WTC11 (cell line): ENCODE results near the gene ZNF407. TPM values are rescaled to one million over a fixed set of nuclear protein-coding genes. Genes with fewer than 3 reads are reported as not detected.

Experiments
- ATAC-seq: fragments of 200-7000 bp; cut with Tn5 transposase; 2 replicates; pipeline ENCODE4 v1.10.0; 2021; ENCODE audit warnings: mild to moderate bottlenecking, moderate library complexity
- CTCF ChIA-PET: fragments of 300-600 bp; sonication (Branson Sonifier 250); formaldehyde crosslinking; loops from one replicate; lab custom pipeline; 2021; ENCODE audit warnings: antibody characterized with exemption; lab: Charles Lee
- POLR2A ChIA-PET: fragments of 350-600 bp; sonication (Branson Sonifier 250); formaldehyde crosslinking; loops from one replicate; lab custom pipeline; 2021; ENCODE audit warnings: antibody characterized with exemption; lab: Charles Lee
- DNase-seq: peaks from one replicate; pipeline ENCODE4 v3.0.0; 2021; ENCODE audit warnings: low spot score
- H3K27ac Mint-ChIP-seq: 2 replicates; pipeline ENCODE4 v1.8.0; 2021; ENCODE audit warnings: mixed read lengths
- H3K27me3 Mint-ChIP-seq: 2 replicates; pipeline ENCODE4 v1.8.0; 2021; ENCODE audit warnings: low read depth, mild to moderate bottlenecking, moderate library complexity, mixed read lengths
- H3K36me3 Mint-ChIP-seq: 2 replicates; pipeline ENCODE4 v1.8.0; 2021; ENCODE audit warnings: mixed read lengths
- H3K4me1 Mint-ChIP-seq: 2 replicates; pipeline ENCODE4 v1.8.0; 2022; ENCODE audit warnings: mixed read lengths
- H3K4me3 Mint-ChIP-seq: 2 replicates; pipeline ENCODE4 v1.8.0; 2021; ENCODE audit warnings: mild to moderate bottlenecking, moderate library complexity, mixed read lengths
- H3K9me3 Mint-ChIP-seq: 2 replicates; pipeline ENCODE4 v1.8.0; 2021; ENCODE audit warnings: mixed read lengths
- AFF4 ChIP-seq: sonication (generic); formaldehyde crosslinking; IDR thresholded peaks from 2 replicates; pipeline ENCODE4 v1.8.1; 2023; ENCODE audit warnings: mild to moderate bottlenecking, missing genetic modification reagents, borderline replicate concordance
- AR ChIP-seq: fragments of 250-450 bp; sonication (Bioruptor Pico); IDR thresholded peaks from 2 replicates; pipeline ENCODE4 v1.9.0; 2021; ENCODE audit warnings: mild to moderate bottlenecking
- E2F4 ChIP-seq: sonication (generic); formaldehyde crosslinking; IDR thresholded peaks from 2 replicates; pipeline ENCODE4 v1.8.1; 2022; ENCODE audit warnings: low read depth, mild to moderate bottlenecking, moderate library complexity, missing genetic modification reagents, borderline replicate concordance
- E2F5 ChIP-seq: sonication (generic); formaldehyde crosslinking; IDR thresholded peaks from 2 replicates; pipeline ENCODE4 v1.8.1; 2022; ENCODE audit warnings: mild to moderate bottlenecking, moderate library complexity, missing genetic modification reagents
- EMX1 ChIP-seq: fragments of 250-450 bp; sonication (Bioruptor Pico); IDR thresholded peaks from 2 replicates; pipeline ENCODE4 v1.8.0; 2021; ENCODE audit warnings: mild to moderate bottlenecking
- ESRRA ChIP-seq: sonication (generic); formaldehyde crosslinking; IDR thresholded peaks from 2 replicates; pipeline ENCODE4 v1.8.1; 2022; ENCODE audit warnings: mild to moderate bottlenecking, missing genetic modification reagents, borderline replicate concordance
- FOXP1 ChIP-seq: sonication (generic); formaldehyde crosslinking; IDR thresholded peaks from 2 replicates; pipeline ENCODE4 v1.8.0; 2022; ENCODE audit warnings: missing genetic modification reagents, mild to moderate bottlenecking, moderate library complexity, borderline replicate concordance
- MAX ChIP-seq: sonication (generic); formaldehyde crosslinking; IDR thresholded peaks from 2 replicates; pipeline ENCODE4 v1.8.0; 2022; ENCODE audit warnings: mild to moderate bottlenecking, missing genetic modification reagents
- NR1H2 ChIP-seq: sonication (generic); formaldehyde crosslinking; IDR thresholded peaks from 2 replicates; pipeline ENCODE4 v1.9.0; 2021; ENCODE audit warnings: mild to moderate bottlenecking, moderate library complexity, missing genetic modification reagents
- TEAD1 ChIP-seq: sonication (generic); formaldehyde crosslinking; IDR thresholded peaks from 2 replicates; pipeline ENCODE4 v1.8.0; 2022; ENCODE audit warnings: mild to moderate bottlenecking, missing genetic modification reagents
- ZNF121 ChIP-seq: sonication (generic); formaldehyde crosslinking; IDR thresholded peaks from 2 replicates; pipeline ENCODE4 v1.8.0; 2023; ENCODE audit warnings: missing genetic modification reagents
- ZNF138 ChIP-seq: sonication (generic); formaldehyde crosslinking; conservative IDR thresholded peaks from 2 replicates; pipeline ENCODE4 v1.8.1; 2022; ENCODE audit warnings: mild to moderate bottlenecking, moderate library complexity, missing genetic modification reagents
- ZNF263 ChIP-seq: sonication (generic); formaldehyde crosslinking; IDR thresholded peaks from 2 replicates; pipeline ENCODE4 v1.8.1; 2022; ENCODE audit warnings: low read depth, mild to moderate bottlenecking, moderate library complexity, missing genetic modification reagents
- ZNF281 ChIP-seq: sonication (generic); formaldehyde crosslinking; IDR thresholded peaks from 2 replicates; pipeline ENCODE4 v1.8.0; 2023; ENCODE audit warnings: mild to moderate bottlenecking, missing genetic modification reagents
- ZNF425 ChIP-seq: fragments of 250-450 bp; sonication (Bioruptor Pico); conservative IDR thresholded peaks from 2 replicates; pipeline ENCODE4 v1.9.0; 2021; ENCODE audit warnings: mild to moderate bottlenecking
- ZNF532 ChIP-seq: fragments of 250-450 bp; sonication (Bioruptor Pico); IDR thresholded peaks from 2 replicates; pipeline ENCODE4 v1.9.0; 2021; ENCODE audit warnings: mild to moderate bottlenecking, borderline replicate concordance
- total RNA-seq: library from RNA; stranded (reverse); gene quantifications from 3 replicates; pipeline ENCODE4 v1.2.3, GENCODE V29; 2021

ZNF407 gene
- total RNA-seq, 1 experiment from 2014 or later: 6.5 TPM

- peaks cover 16% of the 10 kb centered on the region; the same call in 1 of the 2 replicates for H3K36me3 Mint-ChIP-seq
- no peaks in the 10 kb centered on the region for H3K27me3 Mint-ChIP-seq
- ATAC-seq (no peak), DNase-seq (no peak)
- H3K9me3 Mint-ChIP-seq: no peaks in the 10 kb centered on the region
- ChIA-PET POLR2A (no interaction called here), CTCF (no interaction called here)
- H3K4me3 Mint-ChIP-seq: no peak overlapping the region
- H3K27ac Mint-ChIP-seq: peak overlapping the region; percentile 70; the same call in 1 of the 2 replicates
- TF ChIP-seq NR1H2: no peak
- TF ChIP-seq TEAD1 (CRISPR knock-in tag): no peak
- no peak for TF ChIP-seq FOXP1 (CRISPR knock-in tag)
- TF ChIP-seq MAX: no peak
- no peak for TF ChIP-seq ZNF263 (CRISPR knock-in tag)
- no peak for TF ChIP-seq EMX1 (CRISPR knock-in tag)
- TF ChIP-seq E2F4 (CRISPR knock-in tag): no peak
- no peak for TF ChIP-seq ESRRA
- no peak for TF ChIP-seq ZNF121 (CRISPR knock-in tag)
- no peak for TF ChIP-seq ZNF138 (CRISPR knock-in tag)
- no peak for TF ChIP-seq ZNF281 (CRISPR knock-in tag)
- no peak for TF ChIP-seq E2F5 (CRISPR knock-in tag)
- TF ChIP-seq AR (CRISPR knock-in tag): no peak
- no peak for TF ChIP-seq AFF4 (CRISPR knock-in tag)
- no peak for TF ChIP-seq ZNF425 (CRISPR knock-in tag)
- TF ChIP-seq ZNF532: no peak
- peaks cover 16% of the 10 kb centered on the region for H3K4me1 Mint-ChIP-seq
Measured at GRCh38 chr18:74631212-74631611, 33.5 kb downstream of the ZNF407 start.
